Measurements from ENCODE around the gene IKZF1. TPM values are rescaled to one million over a fixed set of nuclear protein-coding genes. Genes with fewer than 3 reads are reported as not detected.

The IKZF1 gene
- total RNA-seq, 1 experiment from 2014 or later, result 0.57 TPM

GRCh38 chr7:50300336-50300735 is 4.2 kb upstream of the IKZF1 start:
- H3K27me3 ChIP-seq (ENCODE audit: insufficient read depth, low read length), result peaks cover 12% of the 10 kb centered on the region; the same call in 1 of the 2 replicates
- no peak overlapping the region for H3K27ac ChIP-seq (ENCODE audit: low read depth, low read length)
- no peaks in the 10 kb centered on the region for H3K36me3 ChIP-seq (ENCODE audit: control insufficient read depth in 1 of 2, insufficient read depth in 2 of 2, low read length in 2 of 2)
- no peak overlapping the region for H3K9ac ChIP-seq (ENCODE audit: low read length)
- H3K9me2 ChIP-seq (ENCODE audit: insufficient read depth), result no peaks in the 10 kb centered on the region
- H3K79me2 ChIP-seq (ENCODE audit: insufficient read depth, low read length), result no peaks in the 10 kb centered on the region
- no peaks in the 10 kb centered on the region for H4K20me1 ChIP-seq (ENCODE audit: insufficient read depth)
- intact Hi-C loops (cut with micrococcal nuclease), result no loop called here
- no peaks in the 10 kb centered on the region for H3K9me3 ChIP-seq (ENCODE audit: control insufficient read depth in 1 of 2, insufficient read depth in 1 of 2, low read depth in 1 of 2, low read length in 2 of 2)
- H3K4me1 ChIP-seq (ENCODE audit: control insufficient read depth in 1 of 2, insufficient read depth in 2 of 2, low read length in 2 of 2), result no peaks in the 10 kb centered on the region
- no peak for ATAC-seq
- RAD21 ChIA-PET (ENCODE audit: low non-redundant PET in 1 of 2, low total read pairs in 2 of 2, uncharacterized antibody in 2 of 2, unreplicated experiment in 2 of 2), result no interaction called here
- no peak for TF ChIP-seq SP1 (IDR thresholded peaks at IDR 0.05; ENCODE audit: low read depth)
- no peak for TF ChIP-seq ZNF274 (IDR thresholded peaks at IDR 0.05; ENCODE audit: low read depth, low read length)
- no peak for TF ChIP-seq CBX3 (IDR thresholded peaks at IDR 0.05; ENCODE audit: low read depth)
- no peak for TF ChIP-seq ZBTB33 (IDR thresholded peaks at IDR 0.05; ENCODE audit: extremely low read depth, insufficient replicate concordance, low read length)
- TF ChIP-seq FOSL1 (IDR thresholded peaks at IDR 0.05; ENCODE audit: low read depth), result no peak
- TF ChIP-seq, protein P1, sequence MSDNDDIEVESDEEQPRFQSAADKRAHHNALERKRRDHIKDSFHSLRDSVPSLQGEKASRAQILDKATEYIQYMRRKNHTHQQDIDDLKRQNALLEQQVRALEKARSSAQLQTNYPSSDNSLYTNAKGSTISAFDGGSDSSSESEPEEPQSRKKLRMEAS (IDR thresholded peaks at IDR 0.05), result no peak
- no peak for TF ChIP-seq CEBPB (IDR thresholded peaks at IDR 0.05; ENCODE audit: low read depth)
- TF ChIP-seq SRF (IDR thresholded peaks at IDR 0.05; ENCODE audit: low read depth), result no peak
- TF ChIP-seq EZH2 (IDR thresholded peaks at IDR 0.05), result no peak
- TF ChIP-seq SIN3A (IDR thresholded peaks at IDR 0.05; ENCODE audit: low read depth), result no peak
- TF ChIP-seq JUND (IDR thresholded peaks at IDR 0.05), result no peak
- TF ChIP-seq TCF7L2 (IDR thresholded peaks at IDR 0.05; ENCODE audit: borderline replicate concordance, extremely low read depth, insufficient read depth, insufficient read length), result no peak
- no peak for TF ChIP-seq EZH2phosphoT487 (IDR thresholded peaks at IDR 0.05; ENCODE audit: borderline replicate concordance)
- no peak for TF ChIP-seq RAD21 (IDR thresholded peaks at IDR 0.05; ENCODE audit: low read depth)
- no peak for TF ChIP-seq YY1 (IDR thresholded peaks at IDR 0.05; ENCODE audit: extremely low read depth, insufficient replicate concordance, low read depth, low read length)
- CTCF ChIA-PET, result no interaction called here
- no peak overlapping the region for H3K4me2 ChIP-seq (ENCODE audit: low read length)
- BruUV-seq (replicated peaks), result no TSS peak
- no peak for DNase-seq (ENCODE audit: low read depth, low spot score)
- POLR2A ChIA-PET, result no interaction called here
- H2AFZ ChIP-seq (ENCODE audit: low read depth, low read length, poor library complexity, severe bottlenecking), result no peak overlapping the region
- no peak overlapping the region for H3K4me3 ChIP-seq (replicated peaks in 1 of 2; ENCODE audit: low read depth in 1 of 2, low read length in 2 of 2)
